Mucosa of stomach (tissue), 1 donor: ENCODE measurements around the gene PTPN23.

Experiments
- H3K27me3 ChIP-seq: one replicate; pipeline ENCODE4 v1.7.0; 2013; ENCODE audit warnings: mild to moderate bottlenecking, low read length; ENCODE audit not compliant: control insufficient read depth, insufficient read depth
- H3K36me3 ChIP-seq: one replicate; pipeline ENCODE4 v1.7.0; 2013; ENCODE audit warnings: low read length; ENCODE audit not compliant: control insufficient read depth, insufficient read depth
- H3K4me1 ChIP-seq: one replicate; pipeline ENCODE4 v1.7.0; 2013; ENCODE audit warnings: mild to moderate bottlenecking, low read length; ENCODE audit not compliant: control insufficient read depth, insufficient read depth
- H3K4me3 ChIP-seq: one replicate; pipeline ENCODE4 v1.7.0; 2013; ENCODE audit warnings: low read length
- H3K9ac ChIP-seq: one replicate; pipeline ENCODE4 v1.7.0; 2013; ENCODE audit warnings: mild to moderate bottlenecking, low read length, moderate library complexity
- H3K9me3 ChIP-seq: one replicate; pipeline ENCODE4 v1.7.0; 2013; ENCODE audit warnings: mild to moderate bottlenecking, low read length, moderate library complexity; ENCODE audit not compliant: control insufficient read depth
- donor health status: Pancreatic carcinoma.

Gene PTPN23

GRCh38 chr3:47409688-47410416 is 29.0 kb downstream of the PTPN23 start:
- Histone ChIP-seq H3K4me1 (peaks cover 21% of the 10 kb centered on the region), H3K9me3 (no peaks in the 10 kb centered on the region), H3K36me3 (peaks cover 15% of the 10 kb centered on the region), H3K9ac (no peak overlapping the region), H3K4me3 (no peak overlapping the region), H3K27me3 (no peaks in the 10 kb centered on the region)

- peaks cover 19% of the 10 kb centered on the region for H3K36me3 ChIP-seq
- H3K9me3 ChIP-seq, result no peaks in the 10 kb centered on the region
- H3K4me3 ChIP-seq, result no peak overlapping the region
- H3K27me3 ChIP-seq, result no peaks in the 10 kb centered on the region
- H3K4me1 ChIP-seq, result peaks cover 16% of the 10 kb centered on the region
- no peak overlapping the region for H3K9ac ChIP-seq
Observed at GRCh38 chr3:47410417-47410720, 29.5 kb downstream of the PTPN23 start.

GRCh38 chr3:47410801-47411646 is 30.2 kb downstream of the PTPN23 start:
- H3K36me3 ChIP-seq, result peaks cover 19% of the 10 kb centered on the region

GRCh38 chr3:47411696-47412452 is 31.1 kb downstream of the PTPN23 start:
- H3K27me3 ChIP-seq, result no peaks in the 10 kb centered on the region
- no peak overlapping the region for H3K9ac ChIP-seq
- H3K9me3 ChIP-seq, result no peaks in the 10 kb centered on the region
- no peak overlapping the region for H3K4me3 ChIP-seq
- peaks cover 4% of the 10 kb centered on the region for H3K4me1 ChIP-seq
- peaks cover 19% of the 10 kb centered on the region for H3K36me3 ChIP-seq

More at GRCh38 chr3:47410801-47411646, 30.2 kb downstream of the PTPN23 start:
- H3K4me3 ChIP-seq, result no peak overlapping the region
- no peaks in the 10 kb centered on the region for H3K27me3 ChIP-seq
- H3K9me3 ChIP-seq, result no peaks in the 10 kb centered on the region
- peaks cover 10% of the 10 kb centered on the region for H3K4me1 ChIP-seq
- H3K9ac ChIP-seq, result no peak overlapping the region

- H3K36me3 ChIP-seq, result peaks cover 19% of the 10 kb centered on the region
- no peak overlapping the region for H3K4me3 ChIP-seq
- H3K9me3 ChIP-seq, result no peaks in the 10 kb centered on the region
- H3K27me3 ChIP-seq, result no peaks in the 10 kb centered on the region
- H3K4me1 ChIP-seq, result peaks cover 4% of the 10 kb centered on the region
- H3K9ac ChIP-seq, result no peak overlapping the region
Observed at GRCh38 chr3:47412453-47412756, 31.6 kb downstream of the PTPN23 start.

GRCh38 chr3:47412842-47413520 is 32.2 kb downstream of the PTPN23 start:
- H3K9me3 ChIP-seq, result no peaks in the 10 kb centered on the region
- peaks cover 16% of the 10 kb centered on the region for H3K36me3 ChIP-seq
- no peak overlapping the region for H3K9ac ChIP-seq

GRCh38 chr3:47413751-47414150 is 32.9 kb downstream of the PTPN23 start:
- no peaks in the 10 kb centered on the region for H3K27me3 ChIP-seq
- no peaks in the 10 kb centered on the region for H3K9me3 ChIP-seq
- no peak overlapping the region for H3K4me3 ChIP-seq
- peaks cover 4% of the 10 kb centered on the region for H3K4me1 ChIP-seq
- H3K9ac ChIP-seq, result no peak overlapping the region
- peaks cover 16% of the 10 kb centered on the region for H3K36me3 ChIP-seq

More at GRCh38 chr3:47412842-47413520, 32.2 kb downstream of the PTPN23 start:
- no peak overlapping the region for H3K4me3 ChIP-seq
- H3K4me1 ChIP-seq, result peaks cover 4% of the 10 kb centered on the region
- H3K27me3 ChIP-seq, result no peaks in the 10 kb centered on the region

- no peak overlapping the region for H3K4me3 ChIP-seq
- peaks cover 16% of the 10 kb centered on the region for H3K36me3 ChIP-seq
- H3K9ac ChIP-seq, result no peak overlapping the region
- H3K4me1 ChIP-seq, result peaks cover 4% of the 10 kb centered on the region
- H3K27me3 ChIP-seq, result no peaks in the 10 kb centered on the region
- no peaks in the 10 kb centered on the region for H3K9me3 ChIP-seq
Observed at GRCh38 chr3:47414161-47414564, 33.3 kb downstream of the PTPN23 start.

- no peaks in the 10 kb centered on the region for H3K9me3 ChIP-seq
- no peak overlapping the region for H3K9ac ChIP-seq
- no peak overlapping the region for H3K4me3 ChIP-seq
- H3K36me3 ChIP-seq, result peaks cover 19% of the 10 kb centered on the region
- H3K27me3 ChIP-seq, result no peaks in the 10 kb centered on the region
- peaks cover 4% of the 10 kb centered on the region for H3K4me1 ChIP-seq
Observed at GRCh38 chr3:47414666-47415587, 34.1 kb downstream of the PTPN23 start.

- peaks cover 22% of the 10 kb centered on the region for H3K36me3 ChIP-seq
- H3K4me3 ChIP-seq, result no peak overlapping the region
- H3K9ac ChIP-seq, result no peak overlapping the region
- no peaks in the 10 kb centered on the region for H3K9me3 ChIP-seq
- H3K27me3 ChIP-seq, result no peaks in the 10 kb centered on the region
- peaks cover 7% of the 10 kb centered on the region for H3K4me1 ChIP-seq
Observed at GRCh38 chr3:47416041-47416440, 35.2 kb downstream of the PTPN23 start.
